K562 (cell line): ENCODE data around the gene TRAPPC5. TPM values are rescaled to one million over a fixed set of nuclear protein-coding genes. Genes with fewer than 3 reads are reported as not detected.

Experiments used
- ATAC-seq: fragments of 200-7000 bp; cut with Tn5 transposase; 3 replicates; pipeline ENCODE4 v1.9.1; 2020; ENCODE audit warnings: moderate library complexity
- BruUV-seq: library from RNA; stranded (reverse); fragments of 400-500 nt; replicated peaks from 2 replicates; lab custom pipeline; 2021; lab: Mats Ljungman, UMichigan
- CTCF ChIA-PET: fragments of 300-600 bp; formaldehyde crosslinking; extraction: SDS; loops from one replicate; lab custom pipeline; 2021; ENCODE audit warnings: low intra/inter-chr PET ratio; lab: Yijun Ruan, JAX
- POLR2A ChIA-PET: fragments of 300-600, 350-650 bp; sonication (Branson Sonifier 250); formaldehyde crosslinking; extraction: SDS; loops from one replicate; lab custom pipeline; 2021; ENCODE audit warnings: antibody characterized with exemption, inconsistent platforms; lab: Yijun Ruan, JAX
- DNase-seq, 4 experiments: peaks; one replicate each; pipeline versions ENCODE4 v3.0.0 to v3.0.0-alpha.2; 2011 to 2018; ENCODE audit warnings: low spot score in 3 of 4, mixed read lengths in 3 of 4; ENCODE audit errors: extremely low read depth in 1 of 4
- FAIRE-seq: peaks from 2 replicates; lab custom pipeline; 2011; peaks lifted over from hg19 to GRCh38; lab: Jason Lieb, UNC
- H2AFZ ChIP-seq: 2 replicates; pipeline ENCODE4 v1.6.0; 2011; ENCODE audit warnings: low read depth, low read length, control low read depth, inconsistent platforms
- H3K27ac ChIP-seq: fragments of 200-600 bp; 3 replicates; pipeline ENCODE4 v1.8.0; 2011; ENCODE audit warnings: low read depth, mild to moderate bottlenecking, control low read depth, inconsistent platforms, low read length, moderate library complexity, mixed read lengths; ENCODE audit errors: extremely low read depth
- H3K27me3 ChIP-seq, 2 experiments: fragments of 300-600 bp in 1 of 2; 2 replicates in 1 of 2; 3 replicates in 1 of 2; pipeline versions ENCODE4 v1.6.0 to v1.8.0; 2011; ENCODE audit warnings: inconsistent platforms in 2 of 2, low read length in 2 of 2, mild to moderate bottlenecking in 1 of 2, mixed read lengths in 1 of 2, moderate library complexity in 1 of 2; ENCODE audit not compliant: control insufficient read depth in 2 of 2, insufficient read depth in 2 of 2
- H3K36me3 ChIP-seq: fragments of 300-600 bp; 3 replicates; pipeline ENCODE4 v1.8.0; 2011; ENCODE audit warnings: mild to moderate bottlenecking, low read length, inconsistent platforms; ENCODE audit not compliant: control insufficient read depth, insufficient read depth
- H3K4me1 ChIP-seq, 2 experiments: fragments of 200-600 bp in 1 of 2; replicated peaks in 1 of 2; 2 replicates in 1 of 2; 3 replicates in 1 of 2; pipeline versions ENCODE4 v1.5.1 to v1.8.0; 2011; ENCODE audit warnings: inconsistent platforms in 2 of 2, low read length in 2 of 2, mild to moderate bottlenecking in 1 of 2, mixed read lengths in 1 of 2, moderate library complexity in 1 of 2; ENCODE audit not compliant: control insufficient read depth in 2 of 2, insufficient read depth in 2 of 2
- H3K4me2 ChIP-seq: 2 replicates; pipeline ENCODE4 v1.6.1; 2011; ENCODE audit warnings: low read length, control low read depth, inconsistent platforms, mixed read lengths; ENCODE audit not compliant: insufficient read depth
- H3K4me3 ChIP-seq: fragments of 200-600 bp; sonication (generic), shearing (Covaris generic); 2 replicates; pipeline ENCODE4 v1.5.1; 2016; ENCODE audit warnings: control low read depth, inconsistent platforms
- H3K79me2 ChIP-seq: fragments of 200-600 bp; 3 replicates; pipeline ENCODE4 v1.8.0; 2011; ENCODE audit warnings: low read length, inconsistent platforms; ENCODE audit not compliant: control insufficient read depth, insufficient read depth
- H3K9ac ChIP-seq, 2 experiments: 2 replicates each; pipeline versions ENCODE4 v1.6.0 to v1.6.1; 2011; ENCODE audit warnings: low read depth in 2 of 2, low read length in 2 of 2, control low read depth in 1 of 2, inconsistent platforms in 1 of 2, mild to moderate bottlenecking in 1 of 2, mixed read lengths in 1 of 2; ENCODE audit not compliant: insufficient read depth in 1 of 2
- H3K9me1 ChIP-seq: one replicate; pipeline ENCODE4 v1.6.0; 2011; ENCODE audit warnings: inconsistent platforms, mild to moderate bottlenecking, low read length, moderate library complexity; ENCODE audit not compliant: control insufficient read depth, insufficient read depth
- H3K9me3 ChIP-seq: replicated peaks from 2 replicates; pipeline ENCODE4 v1.5.1; 2011; ENCODE audit warnings: low read depth, low read length, inconsistent platforms; ENCODE audit not compliant: control insufficient read depth, insufficient read depth
- H4K20me1 ChIP-seq: replicated peaks from 2 replicates; pipeline ENCODE4 v1.6.1; 2011; ENCODE audit warnings: low read length, inconsistent platforms, mixed read lengths; ENCODE audit not compliant: control insufficient read depth, insufficient read depth
- FOSL1 ChIP-seq: fragments of 200-800 bp; sonication (Bioruptor generic); conservative IDR thresholded peaks from 2 replicates; pipeline ENCODE4 v1.6.1; 2016; ENCODE audit warnings: missing genetic modification characterization, missing compliant biosample characterization
- NCOA1 ChIP-seq: fragments of 450-650 bp; IDR thresholded peaks from 2 replicates; pipeline ENCODE4 v1.6.1; 2016; ENCODE audit warnings: low read depth
- PRMT5 ChIP-seq: sonication (generic); formaldehyde crosslinking; IDR thresholded peaks from 2 replicates; pipeline ENCODE4 v1.5.0; 2020; ENCODE audit warnings: missing genetic modification reagents
- PRPF4 ChIP-seq: fragments of 200-400 bp; formaldehyde crosslinking; IDR thresholded peaks from one replicate; pipeline ENCODE4 v1.6.1; 2017; ENCODE audit warnings: low read length, low read depth, mild to moderate bottlenecking; ENCODE audit not compliant: insufficient read depth, poor library complexity, severe bottlenecking
- XRCC3 ChIP-seq: fragments of 450-650 bp; IDR thresholded peaks from 2 replicates; pipeline ENCODE4 v1.6.1; 2017; ENCODE audit warnings: mild to moderate bottlenecking, moderate library complexity
- ZBTB17 ChIP-seq: fragments of 450-650 bp; formaldehyde crosslinking; IDR thresholded peaks from 2 replicates; pipeline ENCODE4 v1.4.0; 2020; ENCODE audit warnings: mild to moderate bottlenecking
- ZNF830 ChIP-seq: fragments of 250-450 bp; sonication (Bioruptor Pico); IDR thresholded peaks from 2 replicates; pipeline ENCODE4 v1.5.0; 2021; ENCODE audit warnings: mild to moderate bottlenecking
- WGBS: fragments of 100-300 bp; shearing (Covaris generic); methylation state at CpG from one replicate; pipeline ENCODE4 v1.1.6; 2016; ENCODE audit warnings: low coverage, mixed read lengths; ENCODE audit not compliant: insufficient coverage; ENCODE audit errors: missing lambda C conversion rate; 5-methylcytosine and 5-hydroxymethylcytosine counted together
- in situ Hi-C: fragments of 300-500 bp; cut with MboI; formaldehyde crosslinking; loops from 4 replicates; pipeline ENCODE4 v1.15.0; 2018; ENCODE audit warnings: inconsistent platforms, mixed read lengths
- intact Hi-C: fragments of 100-400 bp; cut with micrococcal nuclease; formaldehyde crosslinking; loops from 2 replicates; pipeline ENCODE4 v1.14.2; 2022
- polyA plus RNA-seq, 8 experiments: library from polyadenylated mRNA; depleted of rRNA in 4 of 8; stranded (reverse) in 5 of 8; unstranded in 3 of 8; fragments of >200 nt; fragmentation: Nextera tagmentation in 2 of 8; fragmentation: Illumina TruSeq in 1 of 8; extraction: Ambion mirVana in 2 of 8; extraction: Trizol in 1 of 8; gene quantifications; 2 replicates each; pipeline versions ENCODE4 v1.2.1 to v1.2.3, GENCODE V29; 2011 to 2014; ENCODE audit warnings: inconsistent platforms in 1 of 8, missing spikeins in 1 of 8
- total RNA-seq, 7 experiments: library from RNA; depleted of rRNA in 6 of 7; stranded (reverse); fragments of >200 nt in 6 of 7; fragmentation: Illumina TruSeq in 2 of 7; extraction: Trizol in 2 of 7; gene quantifications; 2 replicates each; pipeline versions ENCODE4 v1.2.1 to v1.2.3, GENCODE V29; 2011 to 2021; ENCODE audit warnings: low replicate concordance in 1 of 7
- TF ChIP-seq, protein P1 (sequence below): fragments of 450-650 bp; IDR thresholded peaks from 2 replicates; pipeline ENCODE4 v1.6.1; 2018; ENCODE audit warnings: mild to moderate bottlenecking, low read depth; ENCODE audit not compliant: partially characterized antibody
- TF ChIP-seq, protein P2 (sequence below): fragments of 250-450 bp; sonication (Bioruptor Pico); IDR thresholded peaks from 2 replicates; pipeline ENCODE4 v1.9.0; 2021; ENCODE audit warnings: mild to moderate bottlenecking, inconsistent platforms
- TF ChIP-seq, protein P3 (sequence below): fragments of 250-450 bp; sonication (Bioruptor Pico); IDR thresholded peaks from 2 replicates; pipeline ENCODE4 v1.4.0; 2020; ENCODE audit warnings: mild to moderate bottlenecking
- TF ChIP-seq, protein P4 (sequence below): fragments of 450-650 bp; formaldehyde crosslinking; IDR thresholded peaks from 2 replicates; pipeline ENCODE4 v1.4.0; 2020; ENCODE audit warnings: mild to moderate bottlenecking, moderate library complexity

Gene TRAPPC5
- total and polyA plus RNA-seq, 9 of the 15 experiments (the other 6 are each of a cell fraction or from before 2014, with no cell fraction given): 2.0 to 76.9 (median 29.3) TPM

DNA sequence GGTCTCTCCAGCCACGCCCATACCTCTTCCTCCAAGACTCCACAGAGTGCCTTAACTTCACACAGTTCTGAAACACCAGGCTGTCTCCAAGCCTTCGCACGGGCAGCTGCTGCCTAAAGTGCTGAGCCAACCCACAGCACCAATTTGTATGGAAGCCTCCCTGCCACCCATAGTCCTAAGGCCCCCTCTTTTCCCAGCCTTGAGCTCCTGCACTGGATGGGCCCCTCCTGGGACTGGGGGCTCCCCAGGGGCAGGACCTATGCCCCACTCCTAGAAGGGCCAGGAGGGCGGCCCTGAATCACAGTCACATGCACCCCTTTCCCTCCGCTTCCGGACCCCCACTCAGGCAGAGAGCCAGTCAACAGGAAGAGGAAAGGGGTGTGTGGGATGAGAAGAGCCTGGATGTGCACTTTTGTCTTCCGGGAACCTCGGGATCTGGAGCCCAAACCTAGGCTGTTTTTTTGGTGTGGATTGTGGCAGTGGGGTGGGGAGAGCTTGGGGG is 26.4 kb downstream of the TRAPPC5 start:
- no peak for ATAC-seq
- Histone ChIP-seq H3K9me1 (no peaks in the 10 kb centered on the region), H2AFZ (no peak overlapping the region), H3K27ac (no peak overlapping the region), H3K27me3 (peaks cover 0 to 33% of the 10 kb centered on the region in 2 experiments; a peak in 3 of 5 replicates), H3K9ac (no peak overlapping the region), H3K4me1 (no peaks in the 10 kb centered on the region; a peak in 1 of 5 replicates), H3K4me2 (no peak overlapping the region), H3K36me3 (no peaks in the 10 kb centered on the region), H3K79me2 (no peaks in the 10 kb centered on the region), H4K20me1 (0 out of 2 replicates have a peak, but pooled peaks cover 4% of the 10 kb centered on the region), H3K9me3 (no peaks in the 10 kb centered on the region), H3K4me3 (no peak overlapping the region)
- no peak for DNase-seq
- intact Hi-C loops: no loop called here
- no peak for FAIRE-seq
- CTCF ChIA-PET: no interaction called here
- in situ Hi-C loops: no loop called here
- no TSS peak for BruUV-seq
- 18% methylated on average over 6 of the region's 8 CpGs for WGBS
- POLR2A ChIA-PET: interaction anchor here (0.6 kb wide), 2 partner anchors 226 to 303 kb away, joined by 3 read pairs; no protein-coding TSS in a partner anchor
- TF ChIP-seq, protein P1, sequence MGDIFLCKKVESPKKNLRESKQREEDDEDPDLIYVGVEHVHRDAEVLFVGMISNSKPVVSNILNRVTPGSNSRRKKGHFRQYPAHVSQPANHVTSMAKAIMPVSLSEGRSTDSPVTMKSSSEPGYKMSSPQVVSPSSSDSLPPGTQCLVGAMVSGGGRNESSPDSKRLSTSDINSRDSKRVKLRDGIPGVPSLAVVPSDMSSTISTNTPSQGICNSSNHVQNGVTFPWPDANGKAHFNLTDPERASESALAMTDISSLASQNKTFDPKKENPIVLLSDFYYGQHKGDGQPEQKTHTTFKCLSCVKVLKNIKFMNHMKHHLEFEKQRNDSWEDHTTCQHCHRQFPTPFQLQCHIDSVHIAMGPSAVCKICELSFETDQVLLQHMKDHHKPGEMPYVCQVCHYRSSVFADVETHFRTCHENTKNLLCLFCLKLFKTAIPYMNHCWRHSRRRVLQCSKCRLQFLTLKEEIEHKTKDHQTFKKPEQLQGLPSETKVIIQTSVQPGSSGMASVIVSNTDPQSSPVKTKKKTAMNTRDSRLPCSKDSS: no peak
- TF ChIP-seq FOSL1 (tag): no peak
- TF ChIP-seq PRMT5 (CRISPR knock-in tag): no peak
- no peak for TF ChIP-seq XRCC3
- TF ChIP-seq ZNF830 (CRISPR knock-in tag): no peak
- no peak for TF ChIP-seq ZBTB17 (CRISPR knock-in tag)
- no peak for TF ChIP-seq NCOA1
- TF ChIP-seq, protein P2, sequence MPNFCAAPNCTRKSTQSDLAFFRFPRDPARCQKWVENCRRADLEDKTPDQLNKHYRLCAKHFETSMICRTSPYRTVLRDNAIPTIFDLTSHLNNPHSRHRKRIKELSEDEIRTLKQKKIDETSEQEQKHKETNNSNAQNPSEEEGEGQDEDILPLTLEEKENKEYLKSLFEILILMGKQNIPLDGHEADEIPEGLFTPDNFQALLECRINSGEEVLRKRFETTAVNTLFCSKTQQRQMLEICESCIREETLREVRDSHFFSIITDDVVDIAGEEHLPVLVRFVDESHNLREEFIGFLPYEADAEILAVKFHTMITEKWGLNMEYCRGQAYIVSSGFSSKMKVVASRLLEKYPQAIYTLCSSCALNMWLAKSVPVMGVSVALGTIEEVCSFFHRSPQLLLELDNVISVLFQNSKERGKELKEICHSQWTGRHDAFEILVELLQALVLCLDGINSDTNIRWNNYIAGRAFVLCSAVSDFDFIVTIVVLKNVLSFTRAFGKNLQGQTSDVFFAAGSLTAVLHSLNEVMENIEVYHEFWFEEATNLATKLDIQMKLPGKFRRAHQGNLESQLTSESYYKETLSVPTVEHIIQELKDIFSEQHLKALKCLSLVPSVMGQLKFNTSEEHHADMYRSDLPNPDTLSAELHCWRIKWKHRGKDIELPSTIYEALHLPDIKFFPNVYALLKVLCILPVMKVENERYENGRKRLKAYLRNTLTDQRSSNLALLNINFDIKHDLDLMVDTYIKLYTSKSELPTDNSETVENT (CRISPR knock-in tag): no peak
- TF ChIP-seq, protein P3, sequence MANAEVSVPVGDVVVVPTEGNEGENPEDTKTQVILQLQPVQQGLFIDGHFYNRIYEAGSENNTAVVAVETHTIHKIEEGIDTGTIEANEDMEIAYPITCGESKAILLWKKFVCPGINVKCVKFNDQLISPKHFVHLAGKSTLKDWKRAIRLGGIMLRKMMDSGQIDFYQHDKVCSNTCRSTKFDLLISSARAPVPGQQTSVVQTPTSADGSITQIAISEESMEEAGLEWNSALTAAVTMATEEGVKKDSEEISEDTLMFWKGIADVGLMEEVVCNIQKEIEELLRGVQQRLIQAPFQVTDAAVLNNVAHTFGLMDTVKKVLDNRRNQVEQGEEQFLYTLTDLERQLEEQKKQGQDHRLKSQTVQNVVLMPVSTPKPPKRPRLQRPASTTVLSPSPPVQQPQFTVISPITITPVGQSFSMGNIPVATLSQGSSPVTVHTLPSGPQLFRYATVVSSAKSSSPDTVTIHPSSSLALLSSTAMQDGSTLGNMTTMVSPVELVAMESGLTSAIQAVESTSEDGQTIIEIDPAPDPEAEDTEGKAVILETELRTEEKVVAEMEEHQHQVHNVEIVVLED: no peak
- TF ChIP-seq, protein P4, sequence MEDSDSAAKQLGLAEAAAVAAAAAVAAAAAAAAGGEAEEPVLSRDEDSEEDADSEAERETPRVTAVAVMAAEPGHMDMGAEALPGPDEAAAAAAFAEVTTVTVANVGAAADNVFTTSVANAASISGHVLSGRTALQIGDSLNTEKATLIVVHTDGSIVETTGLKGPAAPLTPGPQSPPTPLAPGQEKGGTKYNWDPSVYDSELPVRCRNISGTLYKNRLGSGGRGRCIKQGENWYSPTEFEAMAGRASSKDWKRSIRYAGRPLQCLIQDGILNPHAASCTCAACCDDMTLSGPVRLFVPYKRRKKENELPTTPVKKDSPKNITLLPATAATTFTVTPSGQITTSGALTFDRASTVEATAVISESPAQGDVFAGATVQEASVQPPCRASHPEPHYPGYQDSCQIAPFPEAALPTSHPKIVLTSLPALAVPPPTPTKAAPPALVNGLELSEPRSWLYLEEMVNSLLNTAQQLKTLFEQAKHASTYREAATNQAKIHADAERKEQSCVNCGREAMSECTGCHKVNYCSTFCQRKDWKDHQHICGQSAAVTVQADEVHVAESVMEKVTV (CRISPR knock-in tag): no peak
- no peak for TF ChIP-seq PRPF4
